GM23338 (cell line): Measurements from ENCODE around the gene HMGCLL1. TPM values are rescaled to one million over a fixed set of nuclear protein-coding genes. Genes with fewer than 3 reads are reported as not detected.

ENCODE experiments used
- ATAC-seq: fragments of 200-7000 bp; cut with Tn5 transposase; 3 replicates; pipeline ENCODE4 v1.9.1; 2020
- DNase-seq: peaks from one replicate; pipeline ENCODE4 v3.0.0-alpha.2; 2015; ENCODE audit warnings: low spot score
- H2AFZ ChIP-seq: fragments of 200-600 bp; sonication (generic); 2 replicates; pipeline ENCODE4 v1.8.0; 2016; ENCODE audit warnings: antibody characterized with exemption, mild to moderate bottlenecking, moderate library complexity
- H3F3A ChIP-seq: fragments of 200-600 bp; sonication (generic); replicated peaks from 2 replicates; pipeline ENCODE4 v1.8.0; 2017; ENCODE audit warnings: antibody characterized with exemption, mixed run types, low read depth
- H3K27ac ChIP-seq: fragments of 200-600 bp; sonication (generic); 2 replicates; pipeline ENCODE4 v1.6.1; 2016; ENCODE audit warnings: low read depth
- H3K27me3 ChIP-seq: fragments of 200-600 bp; sonication (generic); 2 replicates; pipeline ENCODE4 v1.8.0; 2016; ENCODE audit warnings: mild to moderate bottlenecking, mixed run types, moderate library complexity; ENCODE audit not compliant: insufficient read depth
- H3K36me3 ChIP-seq: fragments of 200-600 bp; sonication (generic); 2 replicates; pipeline ENCODE4 v1.8.0; 2016; ENCODE audit warnings: mild to moderate bottlenecking; ENCODE audit not compliant: insufficient read depth
- H3K4me1 ChIP-seq: fragments of 200-600 bp; sonication (generic); 2 replicates; pipeline ENCODE4 v1.8.0; 2016; ENCODE audit warnings: mild to moderate bottlenecking, moderate library complexity; ENCODE audit not compliant: insufficient read depth
- H3K4me2 ChIP-seq: fragments of 200-600 bp; sonication (generic); 2 replicates; pipeline ENCODE4 v1.7.1; 2017; ENCODE audit warnings: mixed run types
- H3K4me3 ChIP-seq: fragments of 200-600 bp; sonication (generic); 2 replicates; pipeline ENCODE4 v1.6.1; 2016; ENCODE audit warnings: mixed run types
- H3K79me2 ChIP-seq: fragments of 200-600 bp; sonication (generic); replicated peaks from 2 replicates; pipeline ENCODE4 v1.8.0; 2017; ENCODE audit warnings: mild to moderate bottlenecking; ENCODE audit not compliant: insufficient read depth
- H3K9me2 ChIP-seq: fragments of 200-600 bp; sonication (generic); 2 replicates; pipeline ENCODE4 v1.8.0; 2017; ENCODE audit not compliant: insufficient read depth
- H4K20me1 ChIP-seq: fragments of 200-600 bp; sonication (generic); replicated peaks from 2 replicates; pipeline ENCODE4 v1.8.0; 2017; ENCODE audit warnings: mild to moderate bottlenecking; ENCODE audit not compliant: insufficient read depth
- H3K27ac Mint-ChIP-seq: 2 replicates; pipeline ENCODE4 v1.8.0; 2020; ENCODE audit warnings: inconsistent platforms, mild to moderate bottlenecking, moderate library complexity, mixed read lengths
- H3K27me3 Mint-ChIP-seq: 3 replicates; pipeline ENCODE4 v1.8.0; 2022; ENCODE audit warnings: low read depth, mild to moderate bottlenecking, moderate library complexity, mixed read lengths, inconsistent platforms; ENCODE audit not compliant: insufficient read depth, poor library complexity
- H3K36me3 Mint-ChIP-seq: 3 replicates; pipeline ENCODE4 v1.8.0; 2021; ENCODE audit warnings: low read depth, mild to moderate bottlenecking, inconsistent platforms, moderate library complexity, mixed read lengths
- H3K4me1 Mint-ChIP-seq: 3 replicates; pipeline ENCODE4 v1.8.0; 2020; ENCODE audit warnings: mild to moderate bottlenecking, inconsistent platforms, mixed read lengths
- H3K4me3 Mint-ChIP-seq: 3 replicates; pipeline ENCODE4 v1.8.0; 2021; ENCODE audit warnings: moderate library complexity, mild to moderate bottlenecking, inconsistent platforms, mixed read lengths
- H3K9me3 Mint-ChIP-seq: 3 replicates; pipeline ENCODE4 v1.8.0; 2020; ENCODE audit warnings: moderate library complexity, mild to moderate bottlenecking, inconsistent platforms, mixed read lengths
- CREB1 ChIP-seq: fragments of 250-450 bp; sonication (Bioruptor Pico); IDR thresholded peaks from 2 replicates; pipeline ENCODE4 v1.5.0; 2020; ENCODE audit warnings: low read depth, mild to moderate bottlenecking, moderate library complexity
- CTCF ChIP-seq, 2 experiments: fragments of 200-600 bp in 1 of 2; sonication (generic) in 1 of 2; conservative IDR thresholded peaks; 2 replicates each; pipeline versions ENCODE4 v1.5.1 to v1.6.1; 2016 to 2017; ENCODE audit warnings: antibody characterized with exemption in 2 of 2, low read depth in 2 of 2, mild to moderate bottlenecking in 2 of 2, moderate library complexity in 1 of 2
- ETS1 ChIP-seq: IDR thresholded peaks from 2 replicates; pipeline ENCODE4 v1.6.1; 2016; ENCODE audit warnings: antibody characterized with exemption
- EZH2phosphoT487 ChIP-seq: fragments of 200-600 bp; sonication (generic); IDR thresholded peaks from one replicate; pipeline ENCODE4 v1.8.1; 2018; ENCODE audit warnings: antibody characterized with exemption; ENCODE audit not compliant: unreplicated experiment
- JUNB ChIP-seq: IDR thresholded peaks from one replicate; pipeline ENCODE4 v1.6.1; 2016; ENCODE audit warnings: antibody characterized with exemption; ENCODE audit not compliant: unreplicated experiment
- NANOG ChIP-seq: IDR thresholded peaks from 2 replicates; pipeline ENCODE4 v1.6.1; 2016; ENCODE audit warnings: antibody characterized with exemption, borderline replicate concordance
- POLR2AphosphoS5 ChIP-seq: IDR thresholded peaks from 2 replicates; pipeline ENCODE4 v1.6.1; 2016; ENCODE audit warnings: antibody characterized with exemption, low read depth
- REST ChIP-seq: IDR thresholded peaks from one replicate; pipeline ENCODE4 v1.6.1; 2018; ENCODE audit warnings: antibody characterized with exemption; ENCODE audit not compliant: unreplicated experiment
- STAT1 ChIP-seq: IDR thresholded peaks from one replicate; pipeline ENCODE4 v1.6.1; 2016; ENCODE audit warnings: antibody characterized with exemption; ENCODE audit not compliant: unreplicated experiment
- ZNF114 ChIP-seq: fragments of 250-450 bp; sonication (Bioruptor Pico); IDR thresholded peaks from 2 replicates; pipeline ENCODE4 v1.5.0; 2020; ENCODE audit warnings: mild to moderate bottlenecking, moderate library complexity
- ZNF331 ChIP-seq: fragments of 250-450 bp; sonication (Bioruptor Pico); IDR thresholded peaks from 2 replicates; pipeline ENCODE4 v1.5.0; 2020; ENCODE audit warnings: low read depth, mild to moderate bottlenecking, moderate library complexity
- ZNF462 ChIP-seq: fragments of 250-450 bp; sonication (Bioruptor Pico); IDR thresholded peaks from 2 replicates; pipeline ENCODE4 v1.5.0; 2020; ENCODE audit warnings: mild to moderate bottlenecking, moderate library complexity
- polyA plus RNA-seq: library from polyadenylated mRNA; unstranded; fragments of >200 nt; fragmentation: Nextera tagmentation; extraction: Ambion mirVana; gene quantifications from 2 replicates; pipeline ENCODE4 v1.2.1, GENCODE V29; 2016
- total RNA-seq: library from RNA; depleted of rRNA; stranded (reverse); fragments of >200 nt; shearing (Covaris generic); gene quantifications from 2 replicates; pipeline ENCODE4 v1.2.3, GENCODE V29; 2014

HMGCLL1 gene
- total and polyA plus RNA-seq, 2 experiments from 2014 or later, result 0.24 TPM; not detected in 1

- DNase-seq, result no peak
- H3K27me3 ChIP-seq, result no peaks in the 10 kb centered on the region
- Mint-ChIP-seq H3K27me3 (no peaks in the 10 kb centered on the region), H3K9me3 (no peaks in the 10 kb centered on the region), H3K4me1 (peaks cover 4% of the 10 kb centered on the region), H3K4me3 (no peak overlapping the region), H3K27ac (no peak overlapping the region; the same call in 1 of the 2 replicates), H3K36me3 (no peaks in the 10 kb centered on the region)
- H3K4me1 ChIP-seq, result peaks cover 8% of the 10 kb centered on the region
- H3K4me3 ChIP-seq, result no peak overlapping the region
- H3K36me3 ChIP-seq, result no peaks in the 10 kb centered on the region
- no peak overlapping the region for H3K27ac ChIP-seq
- H3K9me2 ChIP-seq, result no peaks in the 10 kb centered on the region
- no peaks in the 10 kb centered on the region for H3K79me2 ChIP-seq
- H4K20me1 ChIP-seq, result no peaks in the 10 kb centered on the region
- no peak overlapping the region for H3K4me2 ChIP-seq
- TF ChIP-seq POLR2AphosphoS5, result no peak
- no peak for TF ChIP-seq ETS1
- TF ChIP-seq STAT1, result no peak
- no peak for TF ChIP-seq NANOG
- TF ChIP-seq CTCF (conservative IDR thresholded peaks at IDR 0.05; ENCODE audit: low read depth in 2 of 2), result no peak
- TF ChIP-seq ZNF462 (CRISPR knock-in tag), result no peak
- TF ChIP-seq CREB1 (CRISPR knock-in tag), result no peak
- no peak for TF ChIP-seq ZNF114 (CRISPR knock-in tag)
- no peak for TF ChIP-seq REST
- TF ChIP-seq JUNB, result no peak
- no peak for TF ChIP-seq EZH2phosphoT487
- TF ChIP-seq ZNF331 (CRISPR knock-in tag), result no peak
- no peak overlapping the region for H2AFZ ChIP-seq
- H3F3A ChIP-seq, result no peaks in the 10 kb centered on the region
- no peak for ATAC-seq
These were observed 140.8 kb downstream of the HMGCLL1 start for GRCh38 chr6:55438203-55438602.
